HepG2 (cell line): ENCODE results near the gene TSHZ2. TPM values are rescaled to one million over a fixed set of nuclear protein-coding genes. Genes with fewer than 3 reads are reported as not detected.
A peak's percentile ranks its signal among the peaks of the same experiment; 100 is the strongest.

Experiments used
- ATAC-seq: fragments of 200-7000 bp; cut with Tn5 transposase; 3 replicates; pipeline ENCODE4 v1.9.1; 2020; ENCODE audit warnings: mild to moderate bottlenecking, moderate library complexity
- BruUV-seq: library from RNA; stranded (reverse); fragments of 400-500 nt; replicated peaks from 2 replicates; lab custom pipeline; 2021; lab: Mats Ljungman, UMichigan
- CTCF ChIA-PET: fragments of 300-600 bp; formaldehyde crosslinking; extraction: SDS; loops from one replicate; lab custom pipeline; 2021; ENCODE audit warnings: low total read pairs, inconsistent platforms, low intra/inter-chr PET ratio; lab: Yijun Ruan, JAX
- POLR2A ChIA-PET: fragments of 350-600 bp; sonication (Branson Sonifier 250); formaldehyde crosslinking; loops from one replicate; lab custom pipeline; 2020; ENCODE audit warnings: antibody characterized with exemption, inconsistent platforms; lab: Yijun Ruan, JAX
- DNase-seq: peaks from one replicate; pipeline ENCODE4 v3.0.0-alpha.2; 2015; ENCODE audit warnings: low spot score
- FAIRE-seq: peaks from 3 replicates; lab custom pipeline; 2011; peaks lifted over from hg19 to GRCh38; lab: Jason Lieb, UNC
- H2AFZ ChIP-seq: one replicate; pipeline ENCODE4 v1.6.1; 2011; ENCODE audit warnings: low read length, inconsistent platforms
- H3K27ac ChIP-seq: fragments of 300-600 bp; 3 replicates; pipeline ENCODE4 v1.8.0; 2011; ENCODE audit warnings: mixed run types, mild to moderate bottlenecking, mixed read lengths, low read length, inconsistent platforms; ENCODE audit not compliant: insufficient read depth; ENCODE audit errors: extremely low read length
- H3K27me3 ChIP-seq, 2 experiments: fragments of 200-600 bp in 1 of 2; 2 replicates in 1 of 2; 3 replicates in 1 of 2; pipeline versions ENCODE4 v1.6.0 to v1.8.0; 2011; ENCODE audit warnings: low read length in 2 of 2, mild to moderate bottlenecking in 2 of 2, moderate library complexity in 2 of 2, inconsistent platforms in 1 of 2; ENCODE audit not compliant: insufficient read depth in 2 of 2, control insufficient read depth in 1 of 2
- H3K36me3 ChIP-seq, 2 experiments: fragments of 200-600 bp in 1 of 2; replicated peaks in 1 of 2; 2 replicates in 1 of 2; 3 replicates in 1 of 2; pipeline versions ENCODE4 v1.5.1 to v1.8.0; 2011; ENCODE audit warnings: low read length in 2 of 2, inconsistent platforms in 1 of 2; ENCODE audit not compliant: insufficient read depth in 2 of 2, control insufficient read depth in 1 of 2
- H3K4me1 ChIP-seq: 2 replicates; pipeline ENCODE4 v1.5.1; 2012; ENCODE audit warnings: low read length, inconsistent platforms; ENCODE audit not compliant: insufficient read depth
- H3K4me2 ChIP-seq: 2 replicates; pipeline ENCODE4 v1.6.0; 2011; ENCODE audit warnings: low read depth, low read length, inconsistent platforms
- H3K4me3 ChIP-seq, 3 experiments: fragments of 200-600 bp in 1 of 3; sonication (generic), shearing (Covaris generic) in 1 of 3; replicated peaks in 1 of 3; 2 replicates each; pipeline ENCODE4 v1.5.1; 2011 to 2016; ENCODE audit warnings: low read length in 3 of 3, inconsistent platforms in 2 of 3, low read depth in 2 of 3, mild to moderate bottlenecking in 2 of 3, control low read depth in 1 of 3, mixed read lengths in 1 of 3; ENCODE audit not compliant: insufficient read depth in 1 of 3
- H3K79me2 ChIP-seq: one replicate; pipeline ENCODE4 v1.6.1; 2011; ENCODE audit warnings: low read length, inconsistent platforms; ENCODE audit not compliant: insufficient read depth
- H3K9ac ChIP-seq: 2 replicates; pipeline ENCODE4 v1.6.0; 2011; ENCODE audit warnings: mild to moderate bottlenecking, low read depth, low read length, inconsistent platforms; ENCODE audit not compliant: insufficient read depth
- H3K9me3 ChIP-seq: 2 replicates; pipeline ENCODE4 v1.5.1; 2012; ENCODE audit warnings: mild to moderate bottlenecking, low read length
- H4K20me1 ChIP-seq: 2 replicates; pipeline ENCODE4 v1.6.0; 2011; ENCODE audit warnings: inconsistent platforms, mild to moderate bottlenecking, low read length, moderate library complexity; ENCODE audit not compliant: insufficient read depth
- BATF2 ChIP-seq: sonication (generic); formaldehyde crosslinking; IDR thresholded peaks from 2 replicates; pipeline ENCODE4 v1.8.0; 2022; ENCODE audit warnings: mild to moderate bottlenecking, missing genetic modification reagents, moderate library complexity
- MBNL3 ChIP-seq: fragments of 250-450 bp; sonication (Bioruptor Pico); conservative IDR thresholded peaks from 2 replicates; pipeline ENCODE4 v1.8.0; 2022; ENCODE audit warnings: mild to moderate bottlenecking, inconsistent platforms
- NR2F6 ChIP-seq, 2 experiments: IDR thresholded peaks; 2 replicates each; pipeline ENCODE4 v1.6.1; 2016; ENCODE audit warnings: antibody characterized with exemption in 1 of 2, mild to moderate bottlenecking in 1 of 2
- SP1 ChIP-seq, 2 experiments: fragments of 450-650 bp in 1 of 2; sonication (generic) in 1 of 2; formaldehyde crosslinking in 1 of 2; IDR thresholded peaks; 2 replicates each; pipeline versions ENCODE4 v1.4.0 to v1.6.1; 2016 to 2020; ENCODE audit warnings: missing genetic modification reagents in 1 of 2
- TSC22D2 ChIP-seq: sonication (generic); formaldehyde crosslinking; IDR thresholded peaks from 2 replicates; pipeline ENCODE4 v1.5.1; 2020; ENCODE audit warnings: missing genetic modification reagents, mild to moderate bottlenecking, borderline replicate concordance
- U2AF2 ChIP-seq: fragments of 200-400 bp; formaldehyde crosslinking; IDR thresholded peaks from 2 replicates; pipeline ENCODE4 v1.6.1; 2017; ENCODE audit warnings: low read depth, mild to moderate bottlenecking, low read length
- ZNF143 ChIP-seq: sonication (generic); formaldehyde crosslinking; IDR thresholded peaks from 2 replicates; pipeline ENCODE4 v1.4.0; 2020; ENCODE audit warnings: missing genetic modification reagents
- ZNF160 ChIP-seq: sonication (generic); formaldehyde crosslinking; IDR thresholded peaks from 2 replicates; pipeline ENCODE4 v1.8.0; 2022; ENCODE audit warnings: mild to moderate bottlenecking, inconsistent platforms, missing genetic modification reagents
- ZNF530 ChIP-seq: sonication (generic); formaldehyde crosslinking; IDR thresholded peaks from 2 replicates; pipeline ENCODE4 v1.5.0; 2020; ENCODE audit warnings: low read depth, mild to moderate bottlenecking, missing genetic modification reagents
- WGBS: methylation state at CpG from one replicate; pipeline ENCODE4 v1.1.6; 2017; ENCODE audit warnings: low lambda C conversion rate; 5-methylcytosine and 5-hydroxymethylcytosine counted together
- in situ Hi-C: cut with HindIII; loops from 2 replicates; pipeline ENCODE4 v1.10.0; 2017; ENCODE audit warnings: low pct_unique_long_range_greater_than_20kb; ENCODE audit not compliant: extremely low pct_ligation_motif_present
- intact Hi-C: fragments of 100-400 bp; cut with micrococcal nuclease; formaldehyde crosslinking; loops from one replicate; pipeline ENCODE4 v1.10.0; 2022; ENCODE audit not compliant: unreplicated experiment
- polyA plus RNA-seq, 8 experiments: library from polyadenylated mRNA; depleted of rRNA in 3 of 8; stranded (reverse) in 7 of 8; unstranded in 1 of 8; fragments of >200 nt; fragmentation: Illumina TruSeq in 4 of 8; extraction: Trizol in 4 of 8; gene quantifications; 2 replicates each; pipeline versions ENCODE4 v1.2.1 to v1.2.3, GENCODE V29; 2011 to 2016; ENCODE audit warnings: low read depth in 4 of 8, missing spikeins in 1 of 8, mixed read lengths in 1 of 8; ENCODE audit not compliant: insufficient read depth in 1 of 8
- total RNA-seq, 5 experiments: library from RNA; depleted of rRNA; stranded (reverse); fragments of >200 nt; fragmentation: Illumina TruSeq; extraction: Trizol; gene quantifications; 2 replicates each; pipeline ENCODE4 v1.2.3, GENCODE V29; 2016; ENCODE audit warnings: low read depth in 1 of 5

Gene TSHZ2
- total and polyA plus RNA-seq, 2 of the 13 experiments (the other 11 are each of a cell fraction or from before 2014, with no cell fraction given) = 0.01 TPM; not detected in 1

GRCh38 chr20:53149890-53150205 lies 177.7 kb downstream of the TSHZ2 start (continued):
- TF ChIP-seq ZNF530 (CRISPR knock-in tag) (no peak), MBNL3 (CRISPR knock-in tag) (no peak), ZNF160 (CRISPR knock-in tag) (no peak), ZNF143 (CRISPR knock-in tag) (no peak)

GRCh38 chr20:53150532-53150931 lies 178.4 kb downstream of the TSHZ2 start:
- TF ChIP-seq U2AF2 = 0 out of 2 replicates have a peak, but pooled peaks have one; percentile 54
- no peak for TF ChIP-seq TSC22D2 (CRISPR knock-in tag)
- in situ Hi-C loops = no loop called here
- FAIRE-seq = no peak

GRCh38 chr20:53152228-53152627 lies 180.1 kb downstream of the TSHZ2 start:
- Histone ChIP-seq H3K79me2 (no peaks in the 10 kb centered on the region), H3K4me2 (no peak overlapping the region), H3K36me3 (no peaks in the 10 kb centered on the region), H3K9ac (no peak overlapping the region), H3K9me3 (no peaks in the 10 kb centered on the region), H3K27me3 (no peaks in the 10 kb centered on the region), H3K4me1 (no peaks in the 10 kb centered on the region), H2AFZ (no peak overlapping the region), H3K4me3 (no peak overlapping the region), H4K20me1 (no peaks in the 10 kb centered on the region), H3K27ac (no peak overlapping the region)
- in situ Hi-C loops (no loop called here), intact Hi-C loops (no loop called here)
- ATAC-seq = no peak
- BruUV-seq = no TSS peak
- ChIA-PET POLR2A (no interaction called here), CTCF (no interaction called here)
- DNase-seq = no peak
- no peak for FAIRE-seq
- peak; percentile 53; the same call in 1 of the 2 replicates for TF ChIP-seq NR2F6 (IDR thresholded peaks at IDR 0.05)
- TF ChIP-seq NR2F6 (CRISPR knock-in tag; IDR thresholded peaks at IDR 0.05) = no peak
- peak; percentile 18; the same call in 1 of the 2 replicates for TF ChIP-seq SP1 (IDR thresholded peaks at IDR 0.05)
- TF ChIP-seq SP1 (CRISPR knock-in tag; IDR thresholded peaks at IDR 0.05) = no peak
- TF ChIP-seq BATF2 (CRISPR knock-in tag) = no peak

More at GRCh38 chr20:53150532-53150931, 178.4 kb downstream of the TSHZ2 start:
- no peaks in the 10 kb centered on the region for H3K79me2 ChIP-seq
- H3K27me3 ChIP-seq = no peaks in the 10 kb centered on the region
- ChIA-PET CTCF (no interaction called here), POLR2A (no interaction called here)
- H4K20me1 ChIP-seq = no peaks in the 10 kb centered on the region
- WGBS = 19% methylated on average over 1 of the region's 1 CpG
- no peak for ATAC-seq
- no peak overlapping the region for H2AFZ ChIP-seq
- intact Hi-C loops = no loop called here
- H3K27ac ChIP-seq = no peak overlapping the region
- H3K4me3 ChIP-seq = no peak overlapping the region
- no peak overlapping the region for H3K9ac ChIP-seq
- no peak overlapping the region for H3K4me2 ChIP-seq
- no peaks in the 10 kb centered on the region for H3K4me1 ChIP-seq
- H3K36me3 ChIP-seq = no peaks in the 10 kb centered on the region
- H3K9me3 ChIP-seq = no peaks in the 10 kb centered on the region
- no peak for DNase-seq
- no TSS peak for BruUV-seq
